OCI-LY7 (cell line): ENCODE data around the gene THRAP3. TPM values are rescaled to one million over a fixed set of nuclear protein-coding genes. Genes with fewer than 3 reads are reported as not detected.
A peak's percentile ranks its signal among the peaks of the same experiment; 100 is the strongest.

Experiments
- BruUV-seq: library from RNA; stranded (reverse); fragments of 400-500 nt; replicated peaks from 2 replicates; lab custom pipeline; 2021; lab: Mats Ljungman, UMichigan
- CTCF ChIA-PET: fragments of 300-600 bp; sonication (Branson Sonifier 250); formaldehyde crosslinking; loops from one replicate; lab custom pipeline; 2022; ENCODE audit warnings: antibody characterized with exemption; ENCODE audit not compliant: unreplicated experiment; lab: Charles Lee
- POLR2A ChIA-PET: fragments of 300-600 bp; sonication (Branson Sonifier 250); formaldehyde crosslinking; loops from one replicate; lab custom pipeline; 2022; ENCODE audit warnings: antibody characterized with exemption; lab: Charles Lee
- DNase-seq: peaks from one replicate; pipeline ENCODE4 v3.0.0-alpha.2; 2015; ENCODE audit warnings: low spot score
- H2AFZ ChIP-seq: fragments of 200-600 bp; sonication (generic), shearing (Covaris generic); 2 replicates; pipeline ENCODE4 v1.6.1; 2014; ENCODE audit warnings: mild to moderate bottlenecking, antibody characterized with exemption, low read length, moderate library complexity
- H3K27ac ChIP-seq: fragments of 200-600 bp; sonication (generic); 2 replicates; pipeline ENCODE4 v1.5.1; 2014; ENCODE audit warnings: mixed run types, low read depth, mild to moderate bottlenecking, moderate library complexity, low read length, inconsistent platforms; ENCODE audit not compliant: poor library complexity, severe bottlenecking
- H3K36me3 ChIP-seq: fragments of 200-600 bp; sonication (generic); 2 replicates; pipeline ENCODE4 v1.6.1; 2014; ENCODE audit warnings: mild to moderate bottlenecking, antibody characterized with exemption, low read length, moderate library complexity, mixed read lengths; ENCODE audit not compliant: insufficient read depth
- H3K4me1 ChIP-seq: fragments of 200-600 bp; sonication (generic); 2 replicates; pipeline ENCODE4 v1.5.1; 2014; ENCODE audit warnings: mild to moderate bottlenecking, low read length; ENCODE audit not compliant: insufficient read depth, poor library complexity, severe bottlenecking
- H3K4me2 ChIP-seq: fragments of 200-600 bp; sonication (generic); 2 replicates; pipeline ENCODE4 v1.6.1; 2014; ENCODE audit warnings: mild to moderate bottlenecking, low read length
- H3K4me3 ChIP-seq: fragments of 200-600 bp; sonication (generic); 2 replicates; pipeline ENCODE4 v1.5.1; 2014; ENCODE audit warnings: mild to moderate bottlenecking, low read depth, low read length; ENCODE audit not compliant: poor library complexity, severe bottlenecking
- H3K79me2 ChIP-seq: fragments of 200-600 bp; sonication (generic); 2 replicates; pipeline ENCODE4 v1.6.1; 2016; ENCODE audit warnings: low read depth, mild to moderate bottlenecking, low read length, moderate library complexity, mixed read lengths; ENCODE audit not compliant: insufficient read depth
- H3K9me2 ChIP-seq: fragments of 200-600 bp; sonication (generic); 2 replicates; pipeline ENCODE4 v1.6.1; 2016; ENCODE audit warnings: mild to moderate bottlenecking, low read length, mixed read lengths; ENCODE audit not compliant: insufficient read depth
- H3K9me3 ChIP-seq: fragments of 200-600 bp; sonication (generic); 2 replicates; pipeline ENCODE4 v1.6.1; 2014; ENCODE audit warnings: mild to moderate bottlenecking, mixed run types, low read length, mixed read lengths
- H4K20me1 ChIP-seq: fragments of 200-600 bp; sonication (generic); 2 replicates; pipeline ENCODE4 v1.6.1; 2014; ENCODE audit warnings: mild to moderate bottlenecking, antibody characterized with exemption, low read length, moderate library complexity, mixed read lengths; ENCODE audit not compliant: insufficient read depth
- EZH2phosphoT487 ChIP-seq: fragments of 200-600 bp; sonication (generic); IDR thresholded peaks from 2 replicates; pipeline ENCODE4 v1.6.1; 2018; ENCODE audit warnings: low read depth, borderline replicate concordance, mild to moderate bottlenecking, mixed run types, antibody characterized with exemption, low read length, moderate library complexity, mixed read lengths
- intact Hi-C: fragments of 100-400 bp; cut with micrococcal nuclease; formaldehyde crosslinking; loops from one replicate; pipeline ENCODE4 v1.10.0; 2022; ENCODE audit not compliant: unreplicated experiment
- total RNA-seq, 2 experiments: library from RNA; depleted of rRNA in 1 of 2; stranded (reverse); fragments of >200 nt in 1 of 2; shearing (Covaris generic) in 1 of 2; gene quantifications; 2 replicates each; pipeline ENCODE4 v1.2.3, GENCODE V29; 2014 to 2022
- TF ChIP-seq, protein P1 (sequence below): fragments of 200-600 bp; sonication (generic); conservative IDR thresholded peaks from 2 replicates; pipeline ENCODE4 v1.5.1; 2014; ENCODE audit warnings: mild to moderate bottlenecking, antibody characterized with exemption, low read length, moderate library complexity, mixed read lengths

THRAP3 gene
- total RNA-seq, 2 experiments from 2014 or later = 98.7 to 132 TPM

DNA sequence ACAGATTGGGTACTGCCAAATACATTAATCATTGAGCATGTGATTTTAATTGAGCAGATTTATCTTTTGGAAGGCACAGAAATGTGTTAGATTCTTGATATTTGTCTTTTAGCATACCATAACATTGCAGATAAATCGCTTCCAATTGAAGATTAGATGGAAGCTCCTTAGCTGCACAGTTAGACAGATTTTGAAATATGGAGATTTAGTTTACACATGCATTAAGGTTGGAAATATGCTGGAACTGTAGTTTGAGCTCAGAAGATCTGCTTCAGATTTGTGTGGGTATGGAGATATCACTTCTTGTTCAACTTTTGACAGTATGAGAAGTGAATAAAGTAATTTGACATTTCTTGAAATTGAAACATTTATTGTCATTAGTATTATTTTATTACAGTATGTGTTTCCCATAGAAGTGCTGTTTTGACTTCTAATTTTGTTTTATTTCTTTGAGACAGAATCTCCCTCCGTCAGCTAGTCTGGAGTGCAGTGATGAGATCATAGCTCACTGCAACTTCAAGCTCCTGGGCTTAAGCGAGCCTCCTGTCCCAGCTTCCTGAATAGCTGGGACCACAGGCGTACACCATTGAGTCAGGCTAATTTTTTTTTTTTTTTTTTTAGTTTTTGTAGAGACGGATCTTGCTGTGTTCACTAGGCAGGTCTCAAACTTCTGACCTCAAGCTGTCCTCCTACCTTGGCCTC, 29.1 kb downstream of the THRAP3 start:
- peaks cover 69% of the 10 kb centered on the region for H3K36me3 ChIP-seq
- H3K9me3 ChIP-seq = no peaks in the 10 kb centered on the region
- H3K27ac ChIP-seq = no peak overlapping the region
- H3K4me3 ChIP-seq = no peak overlapping the region
- CTCF ChIA-PET = no interaction called here
- H2AFZ ChIP-seq = no peak overlapping the region
- peaks cover 28% of the 10 kb centered on the region for H3K4me1 ChIP-seq
- BruUV-seq = no TSS peak
- H3K9me2 ChIP-seq = no peaks in the 10 kb centered on the region
- TF ChIP-seq, protein P1, sequence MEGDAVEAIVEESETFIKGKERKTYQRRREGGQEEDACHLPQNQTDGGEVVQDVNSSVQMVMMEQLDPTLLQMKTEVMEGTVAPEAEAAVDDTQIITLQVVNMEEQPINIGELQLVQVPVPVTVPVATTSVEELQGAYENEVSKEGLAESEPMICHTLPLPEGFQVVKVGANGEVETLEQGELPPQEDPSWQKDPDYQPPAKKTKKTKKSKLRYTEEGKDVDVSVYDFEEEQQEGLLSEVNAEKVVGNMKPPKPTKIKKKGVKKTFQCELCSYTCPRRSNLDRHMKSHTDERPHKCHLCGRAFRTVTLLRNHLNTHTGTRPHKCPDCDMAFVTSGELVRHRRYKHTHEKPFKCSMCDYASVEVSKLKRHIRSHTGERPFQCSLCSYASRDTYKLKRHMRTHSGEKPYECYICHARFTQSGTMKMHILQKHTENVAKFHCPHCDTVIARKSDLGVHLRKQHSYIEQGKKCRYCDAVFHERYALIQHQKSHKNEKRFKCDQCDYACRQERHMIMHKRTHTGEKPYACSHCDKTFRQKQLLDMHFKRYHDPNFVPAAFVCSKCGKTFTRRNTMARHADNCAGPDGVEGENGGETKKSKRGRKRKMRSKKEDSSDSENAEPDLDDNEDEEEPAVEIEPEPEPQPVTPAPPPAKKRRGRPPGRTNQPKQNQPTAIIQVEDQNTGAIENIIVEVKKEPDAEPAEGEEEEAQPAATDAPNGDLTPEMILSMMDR = no peak
- no peak for TF ChIP-seq EZH2phosphoT487
- H4K20me1 ChIP-seq = peaks cover 10% of the 10 kb centered on the region
- H3K4me2 ChIP-seq = no peak overlapping the region
- intact Hi-C loops = no loop called here
- POLR2A ChIA-PET = interaction anchor here (0.6 to 1.3 kb wide), 5 partner anchors 9 to 119 kb away, joined by 3 to 6 read pairs (median 4); partner anchors contain the start of gene THRAP3
- H3K79me2 ChIP-seq = peaks cover 97% of the 10 kb centered on the region
- no peak for DNase-seq

DNA sequence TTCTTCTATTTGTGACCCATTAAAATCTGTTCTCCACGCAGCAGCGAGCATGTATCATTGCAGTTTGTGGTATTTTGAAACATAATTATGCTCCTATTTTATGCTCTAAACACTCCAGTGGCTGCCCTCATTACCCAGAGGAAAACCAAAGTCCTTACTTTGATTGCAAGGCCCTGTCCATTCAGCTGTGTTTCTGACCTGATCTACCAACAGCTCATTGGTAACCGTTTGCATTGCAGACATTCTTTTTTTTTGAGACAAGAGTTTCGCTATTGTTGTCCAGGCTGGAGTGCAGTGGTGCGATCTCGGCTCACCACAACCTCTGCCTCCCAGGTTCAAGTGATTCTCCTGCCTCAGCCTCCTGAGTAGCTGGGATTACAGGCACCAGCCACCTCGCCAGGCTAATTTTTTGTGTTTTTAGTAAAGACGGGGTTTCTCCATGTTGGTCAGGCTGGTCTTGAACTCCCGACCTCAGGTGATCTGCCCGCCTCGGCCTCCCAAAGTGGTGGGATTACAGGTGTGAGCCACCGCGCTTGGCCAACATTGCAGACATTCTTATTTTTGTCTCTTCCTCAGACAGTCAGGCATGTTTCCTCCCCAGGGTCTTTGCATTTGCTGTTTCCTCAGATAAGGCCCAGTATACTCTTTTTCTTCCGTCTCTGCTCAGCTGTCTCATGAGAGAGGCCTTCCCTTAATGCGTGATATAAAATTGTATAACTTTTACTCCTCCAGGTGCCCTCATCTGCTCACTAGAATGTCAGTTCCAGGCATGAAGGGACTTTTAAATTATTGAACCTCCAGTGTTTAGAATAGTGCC, 32.5 kb downstream of the THRAP3 start:
- ChIA-PET POLR2A (no interaction called here), CTCF (no interaction called here)
- peak; percentile 8 for DNase-seq
- Histone ChIP-seq H3K9me2 (no peaks in the 10 kb centered on the region), H3K4me1 (peaks cover 29% of the 10 kb centered on the region), H3K4me2 (no peak overlapping the region; the same call in 1 of the 2 replicates), H3K9me3 (no peaks in the 10 kb centered on the region), H2AFZ (no peak overlapping the region), H3K36me3 (peaks cover 81% of the 10 kb centered on the region), H3K79me2 (peaks cover 75% of the 10 kb centered on the region), H4K20me1 (peaks cover 10% of the 10 kb centered on the region), H3K27ac (peak overlapping the region; percentile 7), H3K4me3 (no peak overlapping the region)
- BruUV-seq = no TSS peak
- TF ChIP-seq, protein P1 = no peak
- TF ChIP-seq EZH2phosphoT487 = no peak
- intact Hi-C loops = no loop called here
